Epithelial cell of esophagus (primary cell): ENCODE data around the gene RAP1GAP.
"Not testable (repeated sequence)": the region's sequence is repeated elsewhere in the genome, so short reads cannot be mapped to it uniquely, and the experiment has no call there.

ENCODE experiments used
- DNase-seq: peaks from one replicate; pipeline ENCODE4 v3.0.0; 2010; ENCODE audit warnings: low read depth
- H3K4me3 ChIP-seq: 2 replicates; pipeline ENCODE4 v1.5.1; 2011; ENCODE audit warnings: mild to moderate bottlenecking, low read length, control low read depth
- CTCF ChIP-seq: IDR thresholded peaks from 2 replicates; pipeline ENCODE4 v1.5.1; 2011; ENCODE audit warnings: low read depth, mild to moderate bottlenecking, low read length, control low read depth, inconsistent platforms; ENCODE audit not compliant: insufficient read depth; ENCODE audit errors: missing control alignments

The RAP1GAP gene

DNA sequence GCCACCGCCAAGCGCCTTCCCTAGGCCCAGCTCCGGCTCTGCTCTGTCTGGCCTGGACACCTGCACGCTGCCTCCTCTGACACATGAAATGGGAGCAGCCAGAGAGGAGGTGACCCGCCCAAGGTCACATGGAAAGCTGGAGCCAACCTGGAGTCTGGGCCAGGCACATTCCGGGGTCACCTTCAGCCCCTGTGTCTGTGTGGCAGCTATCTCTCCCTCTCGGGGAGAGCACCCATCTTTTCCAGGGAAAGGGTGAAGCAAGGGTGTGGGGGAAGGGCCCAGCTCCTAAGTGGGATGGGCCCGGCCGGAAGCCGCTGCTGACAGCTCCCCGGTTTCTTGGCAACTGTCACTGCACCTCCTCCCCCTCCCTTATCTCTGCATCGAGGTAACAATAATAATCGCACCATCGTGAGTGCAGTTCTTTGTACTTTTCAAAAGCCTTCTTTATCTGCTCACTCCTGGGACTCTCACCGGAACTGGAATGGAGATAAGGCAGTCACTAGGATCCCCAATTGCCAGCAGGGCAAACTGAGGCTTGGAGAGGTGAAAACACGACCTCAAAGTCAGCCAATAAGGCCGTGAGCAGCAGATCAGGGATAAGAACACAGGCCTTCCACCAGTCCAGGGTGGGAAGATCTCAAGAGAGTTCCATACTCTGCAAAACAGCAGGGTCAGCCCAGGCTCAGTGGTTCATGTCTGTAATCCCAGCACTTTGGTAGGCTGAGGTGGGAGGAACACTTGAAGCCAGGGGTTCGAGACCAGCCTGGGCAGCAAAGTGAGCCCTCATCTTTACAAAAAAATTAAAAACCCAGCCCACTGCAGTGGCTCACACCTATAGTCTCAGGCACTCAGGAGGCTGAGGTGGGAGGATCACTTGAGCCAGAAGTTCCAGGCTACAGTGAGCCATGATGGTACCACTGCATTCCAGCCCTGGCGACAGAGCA is 36.9 kb downstream of the RAP1GAP start:
- no peak for TF ChIP-seq CTCF
- no peak overlapping the region for H3K4me3 ChIP-seq
- no peak for DNase-seq

GRCh38 chr1:21631590-21631943 is 37.6 kb downstream of the RAP1GAP start:
- not testable (repeated sequence) for H3K4me3 ChIP-seq, DNase-seq

DNA sequence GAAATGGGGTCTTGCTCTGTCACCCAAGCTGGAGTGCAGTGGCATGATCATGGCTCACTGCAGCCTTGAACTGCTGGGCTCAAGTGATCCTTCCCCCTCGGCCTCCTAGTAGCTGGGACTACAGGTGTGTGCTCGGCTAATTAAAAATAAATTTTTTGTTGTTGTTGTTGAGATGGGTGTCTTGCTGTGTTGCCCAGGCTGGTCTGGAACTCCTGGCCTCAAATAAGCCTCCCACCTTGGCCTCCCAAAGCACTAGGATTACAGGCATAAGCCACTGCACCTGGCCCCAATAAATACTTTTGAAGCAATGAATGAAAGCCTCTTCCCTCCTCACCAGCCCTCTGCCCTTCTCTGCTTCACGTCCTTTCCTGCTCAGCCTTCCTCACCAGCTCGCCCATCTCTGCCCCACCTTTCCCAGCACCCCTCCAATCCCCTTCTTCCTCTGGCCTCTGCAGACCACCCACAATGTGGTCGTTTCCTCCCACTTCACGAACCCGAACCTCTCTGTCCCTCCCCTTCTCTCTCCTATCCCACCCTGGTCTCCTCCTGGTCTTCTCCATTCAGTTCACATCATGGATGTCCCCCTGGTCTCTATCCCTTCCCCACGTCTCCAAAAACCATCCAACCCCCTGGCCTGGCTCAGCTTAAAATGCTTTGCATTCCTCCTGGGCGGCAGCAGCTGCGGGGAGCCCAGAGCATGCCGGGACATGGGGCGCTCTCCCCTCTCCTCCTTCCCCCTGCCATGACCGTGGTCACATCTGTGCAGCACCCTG is 38.4 kb downstream of the RAP1GAP start:
- no peak for TF ChIP-seq CTCF
- DNase-seq, result no peak
- H3K4me3 ChIP-seq, result no peak overlapping the region

DNA sequence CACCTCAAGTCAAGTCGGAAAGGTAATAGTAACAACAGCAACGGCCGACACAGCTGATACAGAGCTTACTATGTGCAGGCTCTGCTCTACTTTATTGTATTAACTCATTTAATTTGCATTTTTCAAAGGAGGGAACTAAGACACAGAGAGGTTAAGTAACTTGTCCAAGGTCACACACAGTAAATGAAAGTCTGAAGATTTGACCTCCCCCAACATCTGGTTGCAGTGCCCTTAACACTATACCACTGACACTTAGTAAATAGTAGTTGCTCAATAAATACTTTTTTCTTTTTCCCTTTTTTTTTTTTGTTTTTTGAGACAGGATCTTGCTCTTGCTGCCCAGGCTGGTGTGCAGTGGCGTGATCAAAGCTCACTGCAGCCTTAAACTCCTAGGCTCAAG is 39.2 kb downstream of the RAP1GAP start:
- no peak for TF ChIP-seq CTCF
- no peak for DNase-seq

GRCh38 chr1:21628798-21629393 is 40.3 kb downstream of the RAP1GAP start:
- no peak overlapping the region for H3K4me3 ChIP-seq
- TF ChIP-seq CTCF, result no peak
- DNase-seq, result no peak

More for the DNA sequence above, 39.2 kb downstream of the RAP1GAP start:
- H3K4me3 ChIP-seq, result no peak overlapping the region

- H3K4me3 ChIP-seq, result no peak overlapping the region
- TF ChIP-seq CTCF, result no peak
- peak; percentile 76 for DNase-seq
Measured at GRCh38 chr1:21626921-21627339, 42.2 kb downstream of the RAP1GAP start.

- TF ChIP-seq CTCF, result no peak
- no peak overlapping the region for H3K4me3 ChIP-seq
- no peak for DNase-seq
Measured at GRCh38 chr1:21625390-21626190, 43.6 kb downstream of the RAP1GAP start.
